Cardiac muscle cell (in vitro differentiated cells and primary cell): ENCODE measurements around the gene FCHSD2. TPM values are rescaled to one million over a fixed set of nuclear protein-coding genes. Genes with fewer than 3 reads are reported as not detected.

Experiments used
- DNase-seq, 2 donors: peaks; one replicate each; pipeline versions ENCODE4 v3.0.0 to v3.0.0-alpha.2; 2010 to 2017; ENCODE audit warnings: low read depth in 1 of 2, low spot score in 1 of 2
- H3K27ac ChIP-seq: fragments of 200-600 bp; sonication (generic); 2 replicates; pipeline ENCODE4 v1.5.1; 2016
- H3K27me3 ChIP-seq: fragments of 200-600 bp; sonication (generic); 2 replicates; pipeline ENCODE4 v1.6.0; 2016; ENCODE audit warnings: control low read depth
- H3K36me3 ChIP-seq: fragments of 200-600 bp; sonication (generic); 2 replicates; pipeline ENCODE4 v1.5.1; 2016; ENCODE audit warnings: control low read depth
- H3K4me1 ChIP-seq: fragments of 200-600 bp; sonication (generic); 2 replicates; pipeline ENCODE4 v1.8.1; 2017; ENCODE audit warnings: low read depth, mild to moderate bottlenecking, mixed run types
- H3K4me3 ChIP-seq: fragments of 200-600 bp; sonication (generic); 2 replicates; pipeline ENCODE4 v1.5.1; 2016; ENCODE audit warnings: mild to moderate bottlenecking
- H3K9me3 ChIP-seq: fragments of 200-600 bp; sonication (generic); 2 replicates; pipeline ENCODE4 v1.5.1; 2017; ENCODE audit warnings: low read depth, mild to moderate bottlenecking, control low read depth
- CTCF ChIP-seq: IDR thresholded peaks from 2 replicates; pipeline ENCODE4 v1.5.1; 2012; ENCODE audit warnings: low read depth, mild to moderate bottlenecking, low read length
- polyA plus RNA-seq: library from polyadenylated mRNA; unstranded; fragments of >200 nt; fragmentation: Nextera tagmentation; extraction: Ambion mirVana; gene quantifications from 2 replicates; pipeline ENCODE4 v1.2.1, GENCODE V29; 2016
- total RNA-seq: library from RNA; depleted of rRNA; stranded (reverse); fragments of >200 nt; gene quantifications from 2 replicates; pipeline ENCODE4 v1.2.3, GENCODE V29; 2016

The FCHSD2 gene
- total and polyA plus RNA-seq, 2 experiments from 2014 or later: 12.3 to 16.9 TPM

DNA sequence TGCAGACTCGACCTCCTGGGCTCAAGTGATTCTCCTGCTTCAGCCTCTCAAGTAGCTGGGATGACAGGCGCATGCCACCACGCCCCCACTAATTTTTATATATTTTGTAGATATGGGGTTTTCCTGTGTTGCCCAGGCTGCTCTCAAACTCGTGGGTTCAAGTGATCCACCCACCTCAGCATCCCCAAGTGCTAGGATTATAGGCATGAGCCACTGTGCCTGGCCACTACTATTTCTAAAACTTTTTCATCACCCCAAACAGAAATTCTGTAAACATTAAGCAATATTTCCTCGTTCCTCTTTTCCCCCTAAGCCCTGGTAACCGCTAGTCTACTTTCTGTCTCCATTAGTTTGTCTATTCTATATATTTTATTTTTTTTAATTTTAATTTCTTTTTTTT, 336.9 kb downstream of the FCHSD2 start:
- no peak for DNase-seq

DNA sequence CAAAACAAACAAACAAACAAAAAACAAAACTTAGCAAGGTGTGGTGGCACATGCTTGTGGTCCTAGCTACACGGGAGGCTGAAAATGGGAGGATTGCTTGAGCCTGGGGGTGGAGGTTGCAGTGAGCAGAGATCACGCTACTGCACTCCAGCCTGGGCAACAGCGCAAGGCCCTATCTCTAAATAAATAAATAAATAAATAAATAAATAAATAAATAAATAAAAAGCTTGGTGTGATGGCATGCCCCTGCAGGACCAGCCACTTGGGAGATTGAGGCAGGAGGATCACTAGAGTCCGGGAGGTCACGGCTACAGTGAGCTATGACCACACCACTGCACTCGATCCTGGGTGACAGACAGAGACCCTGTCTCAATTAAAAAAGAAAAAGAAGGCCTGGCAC, 339.3 kb downstream of the FCHSD2 start:
- Histone ChIP-seq H3K36me3 (no peaks in the 10 kb centered on the region), H3K27ac (no peak overlapping the region), H3K27me3 (no peaks in the 10 kb centered on the region), H3K4me3 (no peak overlapping the region), H3K4me1 (no peaks in the 10 kb centered on the region), H3K9me3 (no peaks in the 10 kb centered on the region)
- TF ChIP-seq CTCF: no peak
- no peak for DNase-seq

More for the DNA sequence above, 336.9 kb downstream of the FCHSD2 start:
- no peak for TF ChIP-seq CTCF
- Histone ChIP-seq H3K27me3 (no peaks in the 10 kb centered on the region), H3K36me3 (no peaks in the 10 kb centered on the region), H3K9me3 (no peaks in the 10 kb centered on the region), H3K27ac (no peak overlapping the region), H3K4me1 (no peaks in the 10 kb centered on the region), H3K4me3 (no peak overlapping the region)

DNA sequence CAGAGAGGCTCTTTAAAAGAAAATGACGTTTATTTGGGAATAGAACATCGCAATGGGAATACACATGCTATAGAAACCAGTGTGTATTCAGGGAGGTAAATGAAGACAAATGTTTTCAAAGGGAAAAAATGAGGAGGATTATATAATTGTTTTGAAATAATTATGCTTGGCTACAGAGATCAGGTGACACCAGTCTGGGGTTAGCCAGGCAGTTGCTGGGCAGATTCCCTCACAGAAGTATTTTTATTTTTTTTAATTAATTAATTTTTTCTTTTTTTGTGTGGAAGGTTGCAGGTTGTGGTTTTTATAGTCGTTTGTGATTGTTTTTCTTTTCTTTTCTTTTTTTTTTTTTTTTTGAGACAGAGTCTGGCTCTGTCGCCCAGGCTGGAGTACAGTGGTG, 342.7 kb downstream of the FCHSD2 start:
- H3K9me3 ChIP-seq: no peaks in the 10 kb centered on the region
- no peaks in the 10 kb centered on the region for H3K27me3 ChIP-seq
- no peak overlapping the region for H3K4me3 ChIP-seq
- no peak for DNase-seq
- no peaks in the 10 kb centered on the region for H3K36me3 ChIP-seq
- no peak overlapping the region for H3K27ac ChIP-seq
- no peak for TF ChIP-seq CTCF
- peaks cover 5% of the 10 kb centered on the region for H3K4me1 ChIP-seq

- H3K27ac ChIP-seq: peak overlapping the region; percentile 39
- no peak for DNase-seq
- no peak for TF ChIP-seq CTCF
- H3K36me3 ChIP-seq: no peaks in the 10 kb centered on the region
- H3K27me3 ChIP-seq: no peaks in the 10 kb centered on the region
- no peaks in the 10 kb centered on the region for H3K9me3 ChIP-seq
- H3K4me3 ChIP-seq: no peak overlapping the region
- peaks cover 7% of the 10 kb centered on the region for H3K4me1 ChIP-seq
Observed at GRCh38 chr11:72798361-72798760, 343.8 kb downstream of the FCHSD2 start.

DNA sequence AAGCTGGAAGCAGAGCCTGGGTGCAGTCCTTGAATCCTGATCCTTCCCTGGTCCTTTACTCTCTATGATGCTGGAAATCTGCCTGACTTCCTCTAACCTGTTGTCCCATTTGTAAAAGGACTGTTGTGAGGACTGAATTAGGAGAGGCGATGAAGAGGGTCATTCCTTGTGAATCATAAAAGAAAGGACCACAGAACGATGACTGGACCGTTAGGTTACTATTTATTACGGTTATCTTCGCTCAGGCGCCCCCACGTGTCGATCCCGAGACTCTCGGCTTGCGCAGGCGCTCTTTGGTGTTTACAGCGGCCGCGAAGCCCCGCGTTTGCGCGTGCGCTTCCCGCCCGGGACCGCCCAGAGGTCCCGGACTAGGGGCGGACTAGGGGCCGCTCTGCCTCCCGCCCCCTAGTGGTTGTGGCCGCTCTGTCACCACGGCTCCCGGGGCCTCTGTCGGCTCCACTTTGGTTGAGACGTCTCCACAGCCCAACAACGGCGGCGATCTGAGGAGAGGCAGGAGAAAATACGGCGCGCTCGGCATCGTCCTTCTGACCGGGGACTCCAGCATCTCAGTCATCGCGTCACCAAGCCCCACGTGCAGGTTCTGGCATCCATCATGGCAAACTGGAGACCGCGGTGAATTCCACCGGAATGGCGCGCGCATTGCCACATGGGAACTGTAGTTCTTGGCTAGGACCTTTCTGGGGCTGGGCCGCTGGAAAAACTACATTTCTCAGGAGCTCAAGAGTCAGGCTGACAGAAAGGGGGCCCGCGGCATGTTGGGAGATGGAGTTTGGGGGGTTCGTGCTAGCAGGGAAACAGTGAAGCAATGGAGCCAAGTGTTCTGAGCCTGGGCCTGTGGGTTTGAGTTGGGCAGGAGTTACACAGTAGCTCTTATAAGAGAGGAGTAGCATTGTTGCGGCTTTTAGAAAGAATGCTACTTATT, 348.4 kb downstream of the FCHSD2 start, which contains the start of gene STARD10:
TSS of gene STARD10 (minus strand) at position 623 of the 943 bp plus-strand sequence. CDS start 12,866 bp downstream, outside the sequence.
- H3K4me1 ChIP-seq: peaks cover 28% of the 10 kb centered on the region
- peak within 1 kb of the TSS; percentile 88 for H3K27ac ChIP-seq
- no peaks in the 10 kb centered on the region for H3K9me3 ChIP-seq
- H3K27me3 ChIP-seq: no peaks in the 10 kb centered on the region
- no peaks in the 10 kb centered on the region for H3K36me3 ChIP-seq
- peak within 1 kb of the TSS; percentile 73 for H3K4me3 ChIP-seq
- TF ChIP-seq CTCF: peak; percentile 98
- peak; percentile 96 to 98 for DNase-seq
